HG03064 (cell line): ENCODE measurements around the gene GMPPB.
"Not testable (repeated sequence)": the region's sequence is repeated elsewhere in the genome, so short reads cannot be mapped to it uniquely, and the experiment has no call there.

Experiments used
- ATAC-seq: cut with Tn5 transposase; IDR thresholded peaks from one replicate; pipeline ENCODE4 v1.9.1; 2021; ENCODE audit warnings: low read depth; ENCODE audit not compliant: unreplicated experiment

The GMPPB gene

DNA sequence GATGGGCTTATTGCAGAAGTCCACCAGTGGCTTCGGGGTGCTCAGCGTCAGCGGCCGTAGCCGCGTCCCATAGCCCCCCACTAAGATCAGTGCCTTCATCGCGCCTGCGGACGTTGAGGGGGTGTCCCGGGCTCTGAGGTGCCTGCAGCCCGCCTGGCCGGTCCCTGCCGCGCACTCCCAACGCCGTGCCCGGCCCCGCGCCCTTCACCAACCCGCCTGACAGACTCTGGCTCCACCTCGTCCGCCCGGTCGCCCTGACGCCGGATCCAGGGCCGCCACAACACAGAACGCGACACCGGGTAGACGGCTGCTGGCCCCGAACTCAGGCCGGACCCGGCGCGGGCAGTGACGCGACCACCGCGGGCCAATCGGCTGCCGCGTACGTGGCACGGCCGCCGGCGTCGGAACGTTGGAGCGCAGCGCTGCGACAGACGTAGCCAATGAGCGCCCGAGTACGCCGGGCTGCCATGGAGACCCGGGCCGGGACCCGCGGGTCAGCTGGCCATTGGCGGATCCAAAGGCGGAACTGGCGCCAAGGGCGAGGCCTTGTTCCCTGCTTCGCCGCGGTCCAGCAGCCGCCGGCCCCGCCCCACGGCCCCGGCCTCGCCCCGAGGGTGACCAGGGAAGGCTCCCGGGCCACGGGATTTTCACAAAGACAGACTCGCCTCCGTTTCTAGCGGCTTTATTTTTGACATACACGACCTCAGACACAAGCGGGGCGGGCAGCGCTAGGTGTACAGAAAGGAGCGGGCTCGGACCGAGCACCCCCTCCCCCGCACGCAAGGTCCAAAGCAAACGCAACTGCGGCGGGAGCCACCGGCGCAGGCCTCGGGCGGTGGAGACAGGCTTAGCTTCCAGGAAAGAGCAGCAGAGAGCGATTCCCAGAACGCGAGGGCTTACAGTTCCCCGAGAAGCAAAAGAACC, at the start of gene GMPPB:
Gene GMPPB (minus strand): TSS at position 324 of the 924 bp plus-strand sequence. CDS start 225 bp downstream, at position 99.
- ATAC-seq: peak; percentile 69

DNA sequence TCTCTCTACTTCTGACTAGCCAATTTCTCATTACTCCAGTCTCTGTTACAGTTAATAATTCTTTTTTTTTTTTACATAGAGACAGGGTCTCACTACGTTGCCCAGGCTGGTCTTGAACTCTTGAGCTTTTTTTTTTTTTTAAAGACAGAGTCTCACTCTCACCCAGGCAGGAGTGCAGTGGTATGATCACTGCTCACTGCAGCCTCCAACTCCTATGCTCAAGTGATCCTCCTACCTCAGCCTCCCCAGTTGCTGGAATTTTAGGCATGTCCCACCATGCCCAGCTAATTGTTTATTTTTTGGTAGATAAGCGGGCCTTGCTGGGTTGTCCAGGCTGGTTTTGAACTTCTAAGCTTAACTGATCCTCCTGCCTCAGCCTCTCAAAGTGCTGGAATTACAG, 49.0 kb upstream of the GMPPB start:
- no peak for ATAC-seq

DNA sequence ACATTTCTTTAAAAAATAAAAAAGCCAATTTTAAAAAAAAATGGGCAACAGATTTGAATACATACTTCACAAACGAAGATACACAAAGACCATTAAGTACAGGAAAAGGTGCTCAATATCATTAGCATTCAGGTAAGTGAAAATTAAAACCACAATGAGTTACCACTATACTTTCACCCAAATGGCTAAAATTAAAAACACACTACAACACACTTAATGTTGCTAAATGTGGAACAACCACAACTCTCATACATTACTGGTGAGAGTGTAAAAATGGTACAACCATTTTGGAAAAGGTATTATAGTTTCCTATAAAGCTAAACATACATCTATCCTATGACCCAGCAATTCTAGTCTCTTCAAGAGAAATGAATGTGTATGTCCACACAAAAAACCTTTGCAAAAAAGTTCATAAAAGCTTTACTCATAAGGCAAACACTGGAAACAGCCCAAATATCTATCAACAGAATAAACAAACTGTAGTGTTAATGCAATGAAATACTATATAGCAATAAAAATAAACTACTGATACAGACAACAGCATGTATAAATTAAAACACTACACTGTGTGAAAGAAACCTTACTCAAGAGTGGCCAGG, 47.7 kb upstream of the GMPPB start:
- ATAC-seq: no peak

DNA sequence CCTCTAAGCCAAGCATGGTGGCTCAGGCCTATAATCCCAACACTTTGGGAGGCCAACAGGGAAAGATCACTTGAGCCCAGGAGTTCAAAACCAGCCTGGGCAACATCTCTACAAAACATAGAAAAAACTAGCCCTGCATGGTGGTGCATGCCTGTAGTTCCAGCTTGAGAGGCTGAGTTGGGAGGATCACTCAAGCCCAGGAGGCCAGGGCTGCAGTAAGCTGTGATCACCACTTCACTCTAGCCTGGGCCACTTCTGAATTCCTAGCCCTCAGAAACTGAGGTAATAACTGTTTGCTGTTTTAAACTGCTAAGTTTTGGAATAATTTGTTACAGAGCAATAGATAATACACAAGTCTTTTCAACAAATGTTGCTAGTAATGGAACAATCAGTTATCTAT, 46.2 kb upstream of the GMPPB start:
- no peak for ATAC-seq

DNA sequence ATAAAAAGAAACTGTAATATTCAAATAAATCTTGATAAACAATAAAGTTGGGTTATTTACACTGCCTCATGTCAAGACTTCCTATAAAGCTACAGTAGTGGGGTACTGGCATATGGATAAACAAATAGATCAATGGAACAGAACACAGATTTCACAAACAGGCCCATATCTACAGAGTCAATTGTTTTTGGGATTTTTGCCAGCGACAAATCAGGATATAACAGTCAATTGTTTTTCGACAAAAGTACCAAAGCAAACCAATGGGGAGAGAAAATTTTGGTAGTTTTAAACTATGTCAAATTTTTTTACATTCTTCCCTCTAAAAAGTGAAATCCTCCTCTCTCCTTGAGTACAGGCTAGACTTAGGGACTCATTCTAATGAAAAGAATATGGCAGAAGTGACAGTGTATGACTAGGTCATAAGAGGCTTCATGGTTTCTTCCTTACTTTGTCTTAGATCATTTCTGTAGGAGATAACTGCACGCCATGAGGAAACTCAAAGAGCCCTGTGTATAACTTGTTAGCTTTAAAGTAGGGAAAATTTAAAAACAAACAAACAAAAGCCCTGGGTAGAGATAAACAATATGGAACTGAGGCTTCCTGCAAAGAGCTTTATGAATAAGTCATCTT, 45.6 kb upstream of the GMPPB start:
- ATAC-seq: no peak

DNA sequence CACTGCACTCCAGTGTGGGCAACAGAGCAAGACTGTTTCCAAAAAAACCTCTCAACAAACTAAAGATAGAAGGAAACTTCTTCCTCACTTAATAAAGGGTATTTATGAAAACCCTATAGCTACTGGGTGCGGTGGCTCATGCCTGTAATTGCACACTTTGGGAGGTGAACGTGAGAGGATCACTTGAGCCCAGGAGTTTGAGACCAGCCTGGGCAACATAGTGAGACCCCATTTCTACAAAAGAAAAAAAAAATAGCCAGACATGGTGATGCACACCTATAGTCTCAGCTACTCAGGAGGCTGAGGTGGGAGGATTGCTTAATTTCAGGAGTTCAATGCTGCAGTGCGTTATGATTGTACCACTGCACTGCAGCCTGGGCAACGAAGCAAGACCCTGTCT, 40.2 kb upstream of the GMPPB start:
- ATAC-seq: no peak

DNA sequence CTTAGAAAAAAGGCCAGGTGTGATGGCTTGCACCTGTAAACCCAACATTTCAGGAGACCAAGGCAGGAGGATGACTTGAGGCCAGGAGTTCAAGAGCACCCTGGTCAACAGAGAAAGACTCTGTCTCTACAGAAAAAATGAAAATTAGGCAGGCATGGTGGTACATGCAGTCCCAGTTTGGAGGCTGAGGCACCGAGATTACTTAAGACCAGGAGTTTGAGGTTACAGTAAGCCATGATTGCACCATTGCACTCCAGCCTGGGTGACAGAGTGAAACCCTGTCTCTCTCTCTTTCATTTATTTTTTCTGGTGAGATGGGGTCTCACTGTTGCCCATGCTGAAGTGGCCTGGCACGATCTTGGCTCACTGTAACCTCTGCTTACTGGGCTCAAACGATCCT, 37.9 kb upstream of the GMPPB start:
- ATAC-seq: no peak

DNA sequence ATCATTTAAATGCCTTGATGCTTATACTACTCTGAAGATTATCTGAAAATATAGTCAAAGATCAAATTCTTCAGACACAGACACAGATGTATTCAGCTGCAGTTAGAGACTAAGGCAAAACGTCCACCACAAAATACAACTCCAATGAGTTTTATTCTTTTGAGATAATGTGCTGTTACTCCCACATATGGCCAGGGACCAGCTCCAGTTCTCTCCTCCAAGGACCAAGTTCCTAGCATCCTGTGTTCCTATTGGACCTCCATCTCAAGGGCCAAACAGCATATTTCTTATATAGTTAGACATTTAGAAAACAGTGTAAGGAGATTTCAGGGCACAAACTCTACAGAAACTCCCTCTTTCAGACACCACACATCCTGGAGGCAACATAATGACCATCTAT, 35.5 kb upstream of the GMPPB start:
- no peak for ATAC-seq

DNA sequence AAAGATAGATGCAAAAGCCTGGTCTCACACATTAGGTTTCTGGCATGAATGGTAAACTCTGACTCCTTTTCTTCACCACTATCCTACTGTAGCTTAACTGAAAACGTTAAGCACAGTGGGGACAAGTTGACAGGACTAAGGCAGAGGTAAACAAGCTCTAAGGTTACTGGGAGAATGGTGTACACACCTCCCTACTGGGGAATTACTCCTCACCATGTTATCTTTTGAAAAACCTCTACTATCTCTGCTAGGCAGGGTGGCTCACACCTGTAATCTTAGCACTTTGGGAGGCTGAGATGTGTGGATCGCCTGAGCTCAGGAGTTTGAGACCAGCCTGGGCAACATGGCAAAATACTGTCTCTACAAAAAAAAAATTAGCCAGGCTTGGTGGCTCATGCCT, 33.4 kb upstream of the GMPPB start:
- no peak for ATAC-seq

DNA sequence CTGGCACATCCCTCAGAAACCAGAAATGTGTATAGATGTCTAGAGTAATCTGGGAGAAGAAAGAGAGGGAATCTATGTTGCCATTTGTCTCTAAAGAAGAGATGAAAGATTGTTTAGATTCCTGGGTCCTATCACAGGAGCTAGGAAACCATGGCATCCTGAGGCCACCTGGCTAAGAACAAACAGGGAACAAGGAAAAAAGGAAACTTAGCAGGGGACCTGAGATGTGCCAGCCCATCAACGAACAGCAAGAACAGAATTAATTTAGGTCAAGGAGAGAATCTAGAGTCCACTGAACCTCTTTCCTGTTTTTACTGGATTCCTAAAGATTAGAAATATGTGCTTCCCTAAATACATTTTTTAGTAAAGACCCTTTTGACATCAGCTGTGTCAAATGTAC, 32.3 kb upstream of the GMPPB start:
- ATAC-seq: no peak

DNA sequence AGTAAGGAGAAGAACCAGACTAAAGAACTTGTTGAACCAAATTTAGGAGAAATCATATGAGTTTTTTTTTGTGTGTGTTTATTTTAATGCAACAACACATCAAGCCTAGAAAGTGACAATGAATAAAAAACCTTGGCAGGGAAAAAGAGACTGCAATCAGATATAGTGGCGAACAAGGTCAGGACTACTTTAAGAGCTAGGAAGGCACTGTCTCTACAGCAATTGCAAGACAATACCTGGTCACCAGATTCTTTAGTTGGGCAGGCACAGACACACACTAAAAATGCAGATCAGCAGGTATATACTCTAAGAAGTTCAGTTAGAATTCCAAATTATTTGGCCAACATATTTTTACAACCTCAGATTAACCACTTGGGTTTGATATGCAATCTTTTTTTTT, 30.8 kb upstream of the GMPPB start:
- ATAC-seq: no peak

DNA sequence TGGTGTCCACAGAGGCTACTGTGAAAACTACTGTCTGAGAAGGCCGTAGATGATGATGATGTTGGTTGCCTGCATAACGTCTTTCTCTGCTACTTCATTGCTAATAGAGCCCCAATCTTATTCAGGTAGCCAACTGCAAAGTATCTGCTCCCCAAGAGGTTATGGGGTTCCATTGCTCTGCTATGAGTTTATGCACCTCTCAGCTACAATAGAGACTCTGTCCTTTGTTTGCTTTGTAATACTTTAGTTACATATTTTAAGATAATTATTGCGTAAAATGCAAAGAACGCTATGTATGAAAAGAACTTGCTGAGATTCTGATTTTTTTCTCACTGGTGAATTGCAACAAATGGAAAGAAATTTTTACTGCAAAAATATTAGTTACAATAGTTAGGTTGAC, 27.8 kb upstream of the GMPPB start:
- ATAC-seq: no peak

DNA sequence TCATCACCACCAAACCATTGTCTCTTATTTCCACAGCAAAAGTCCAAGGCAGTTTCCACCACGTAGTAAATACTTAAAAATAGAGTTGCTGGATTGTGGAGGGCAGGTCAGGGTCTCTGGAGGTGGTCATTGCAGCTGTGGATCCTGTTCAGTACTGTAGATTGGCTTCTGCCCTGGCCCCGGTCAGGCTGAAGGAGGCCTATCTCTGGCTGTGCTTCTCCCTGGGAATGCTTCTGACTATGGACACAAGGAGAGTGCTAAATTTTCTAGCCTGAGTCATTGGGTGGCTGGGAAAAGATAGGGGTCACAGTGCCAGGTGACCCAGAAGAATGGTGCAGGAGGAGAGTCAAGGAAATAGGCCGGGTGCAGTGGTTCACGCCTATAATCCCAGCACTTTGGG, 26.3 kb upstream of the GMPPB start:
- ATAC-seq: no peak

DNA sequence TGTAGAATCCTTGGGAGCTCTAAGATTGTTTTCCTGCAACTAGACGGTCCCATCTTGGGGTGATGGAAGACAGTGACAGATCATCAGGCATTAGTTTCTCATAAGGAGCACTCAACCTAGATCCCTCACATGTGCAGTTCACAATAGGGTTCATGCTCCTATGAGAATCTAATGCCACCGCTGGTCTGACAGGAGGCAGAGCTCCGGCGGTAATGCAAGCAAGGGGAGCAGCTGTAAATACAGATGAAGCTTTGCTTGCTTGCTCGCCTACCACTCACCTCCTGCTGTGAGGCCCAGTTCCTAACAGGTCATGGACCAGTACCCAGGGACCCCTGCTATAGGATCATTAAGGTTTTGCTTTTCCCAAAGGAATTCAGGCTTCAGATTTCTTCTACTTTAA, 25.1 kb upstream of the GMPPB start:
- not testable (repeated sequence) for ATAC-seq

DNA sequence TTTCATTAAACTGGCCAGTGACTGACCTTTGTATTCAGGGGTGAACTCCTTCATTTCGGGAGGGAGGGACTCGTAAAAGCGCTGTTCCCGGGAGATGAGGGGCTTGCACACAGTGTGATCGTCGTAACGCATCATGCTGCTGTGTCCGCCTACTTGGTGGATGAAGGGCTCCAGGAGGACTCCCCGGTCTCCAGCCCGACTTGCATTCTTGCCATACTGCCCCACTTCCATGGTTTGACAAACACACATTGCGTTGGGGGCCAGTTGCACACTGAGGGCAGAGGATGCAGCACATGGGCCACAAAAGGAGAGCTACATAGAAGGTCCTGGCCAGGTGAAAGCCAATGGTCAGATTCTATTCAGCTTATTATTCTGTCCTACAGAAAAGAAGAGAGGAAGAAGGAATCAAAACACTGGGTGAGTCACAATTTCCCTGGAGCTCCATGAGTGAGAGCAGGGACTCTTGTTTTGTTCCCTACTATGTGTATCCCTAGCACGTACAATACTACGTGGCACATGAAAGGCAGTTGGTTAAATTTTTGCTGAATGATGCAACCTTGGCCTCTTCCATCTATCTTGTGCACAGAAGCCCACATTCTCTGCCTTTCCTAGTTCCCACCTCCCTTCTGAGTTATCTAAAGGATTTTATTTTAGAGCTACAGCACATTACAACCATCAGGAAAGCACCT, 24.2 kb upstream of the GMPPB start:
- ATAC-seq: no peak

DNA sequence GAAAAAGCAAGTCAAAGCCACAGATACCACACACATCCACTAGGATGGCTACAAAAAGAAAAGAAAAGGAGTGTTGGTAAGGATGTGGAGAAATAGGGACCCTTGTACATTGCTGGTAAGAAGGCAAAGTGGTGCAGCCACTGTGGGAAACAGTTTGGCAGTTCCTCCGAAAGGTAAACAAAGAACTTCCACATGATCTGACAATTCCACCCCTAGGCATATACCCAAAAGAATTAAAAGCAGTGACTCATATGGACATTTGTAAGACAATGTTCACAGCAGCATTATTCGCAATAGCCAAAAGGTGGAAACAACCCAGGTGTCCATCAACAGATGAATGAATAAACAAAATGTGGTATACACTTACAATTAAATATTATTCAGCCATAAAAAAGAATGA, 22.2 kb upstream of the GMPPB start:
- ATAC-seq: no peak

DNA sequence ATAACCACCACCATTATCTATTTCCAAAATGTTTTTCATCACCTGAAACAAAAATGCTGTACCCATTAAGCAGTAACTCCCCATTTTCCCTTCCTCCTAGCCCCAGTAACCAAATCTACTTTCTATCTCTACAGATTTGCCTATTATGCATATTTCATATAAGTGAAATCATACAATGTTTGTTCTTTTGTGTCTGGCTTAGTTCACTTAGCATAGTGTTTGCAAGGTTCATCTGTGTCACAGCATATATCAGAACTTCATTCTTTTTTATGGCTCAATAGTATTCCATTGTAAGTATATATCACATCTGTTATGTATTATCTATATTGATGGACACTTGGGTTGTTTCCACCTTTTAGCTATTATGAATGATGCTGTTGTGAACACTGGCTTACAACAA, 16.7 kb upstream of the GMPPB start:
- no peak for ATAC-seq

DNA sequence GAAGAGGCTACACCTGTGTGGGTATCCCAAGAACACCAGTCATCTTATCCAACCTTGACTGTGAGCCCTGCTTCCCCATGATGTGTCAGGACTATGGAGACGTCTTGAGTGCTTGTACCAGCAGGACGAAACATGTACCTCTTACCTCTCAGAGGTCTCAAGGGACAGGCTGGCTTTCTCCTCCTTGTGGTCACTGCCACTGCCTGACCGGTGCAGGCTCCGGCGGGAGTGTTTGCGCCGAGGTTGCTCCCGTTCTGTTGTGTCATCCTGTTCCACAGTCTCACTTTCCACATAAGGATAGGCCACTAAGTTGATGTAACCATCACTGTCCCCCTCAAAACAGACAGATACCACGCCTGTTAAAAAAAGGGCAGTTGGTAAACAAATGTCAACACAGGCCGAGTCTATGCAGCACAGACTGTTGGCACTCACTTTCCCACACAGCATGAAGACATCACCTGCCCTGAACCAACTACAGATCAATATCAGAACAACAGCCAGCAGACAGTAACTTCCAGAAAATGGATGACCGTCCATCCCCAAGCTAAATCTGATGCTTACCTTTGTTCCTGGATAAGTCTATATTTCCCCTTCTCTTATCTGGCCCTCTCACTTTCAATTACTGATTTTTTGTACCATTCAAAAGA, 14.4 kb upstream of the GMPPB start:
- ATAC-seq: no peak

DNA sequence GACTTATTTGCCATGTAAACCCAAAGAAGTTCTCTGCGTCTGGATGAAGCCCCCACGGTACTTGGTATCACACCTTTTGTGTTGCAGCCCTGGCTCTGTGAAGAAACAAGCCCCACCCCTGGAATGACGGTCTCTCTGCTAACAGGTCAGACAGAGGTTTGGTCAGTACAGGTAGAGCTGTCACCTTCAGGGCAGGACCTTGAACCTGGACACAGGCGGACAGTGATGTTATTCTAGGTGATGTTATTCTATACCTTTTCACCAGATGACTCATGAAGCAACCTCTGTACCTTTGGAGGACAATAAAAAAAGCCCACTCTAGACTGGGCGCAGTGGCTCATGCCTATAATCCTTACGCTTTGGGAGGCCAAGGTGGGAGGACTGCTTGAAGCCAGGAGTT, 11.0 kb upstream of the GMPPB start:
- no peak for ATAC-seq

DNA sequence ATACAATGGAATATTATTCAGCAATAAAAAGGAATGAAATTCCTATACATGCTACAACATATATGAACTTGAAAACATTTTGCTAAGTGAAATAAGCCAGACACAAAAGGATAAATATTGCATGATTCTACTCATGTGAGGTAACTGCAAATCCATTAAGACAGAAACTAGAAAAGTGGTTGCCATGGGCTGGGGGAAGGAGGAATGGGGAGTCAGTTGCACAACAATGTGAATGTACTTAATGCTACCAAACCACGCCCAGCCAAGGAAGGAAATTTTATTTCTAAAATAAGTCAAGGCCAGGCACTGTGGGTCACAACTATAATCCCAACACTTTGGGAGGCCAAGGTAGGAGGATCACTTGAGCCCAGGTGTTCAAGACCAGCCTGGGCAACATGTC, 9.8 kb upstream of the GMPPB start:
- ATAC-seq: no peak

DNA sequence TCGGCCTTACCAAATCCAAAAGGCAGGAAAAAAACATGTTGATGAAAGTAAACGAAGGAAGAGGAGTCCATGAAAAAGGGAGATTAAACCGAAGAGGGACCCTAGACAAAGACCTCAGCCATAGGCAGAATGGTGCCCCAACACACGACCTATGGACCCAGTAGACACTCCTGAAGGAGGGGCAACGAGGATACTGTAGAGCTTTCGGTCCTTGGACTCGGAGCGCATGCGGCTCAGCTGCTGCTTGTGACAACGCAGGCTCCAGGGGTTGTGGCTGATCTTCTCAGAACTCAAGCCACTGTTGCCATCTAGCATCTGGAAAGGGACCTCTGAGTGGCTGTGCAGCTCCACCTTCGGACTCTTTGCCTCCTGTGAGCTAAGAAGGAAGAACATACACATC, 8.8 kb upstream of the GMPPB start:
- ATAC-seq: no peak
